ENCODE data around the gene GC. TPM values are rescaled to one million over a fixed set of nuclear protein-coding genes. Genes with fewer than 3 reads are reported as not detected.
"Not testable (repeated sequence)": the region's sequence is repeated elsewhere in the genome, so short reads cannot be mapped to it uniquely, and the experiment has no call there.

GC gene
- total and polyA plus RNA-seq, 7 donors: not detected

DNA sequence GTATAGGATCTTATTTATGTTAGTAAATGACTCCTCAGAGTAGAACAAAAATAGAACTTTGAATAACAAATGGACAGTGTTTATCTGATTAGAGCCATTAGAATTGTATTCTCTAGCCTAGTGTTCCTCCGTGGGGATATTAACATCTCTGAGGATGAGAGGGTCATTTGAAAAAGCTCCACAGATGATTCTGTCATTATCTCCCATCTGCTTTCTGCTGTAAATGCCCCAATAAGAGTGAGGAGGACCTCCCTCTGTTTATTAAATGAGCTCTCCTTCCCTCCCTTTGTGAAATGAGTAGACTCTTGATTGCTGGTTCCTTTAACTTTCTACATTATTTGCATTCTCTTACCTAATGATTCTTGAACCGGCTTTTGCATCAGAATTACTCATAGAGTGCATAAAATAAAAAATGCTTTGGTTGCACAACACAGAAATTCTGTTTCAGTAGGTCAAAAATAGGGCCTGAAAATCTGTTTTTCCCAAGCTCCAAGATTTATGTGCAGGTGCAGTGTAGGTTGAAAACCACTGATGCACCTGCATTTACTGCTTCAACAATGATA lies 18.0 kb downstream of the GC start:
- no peaks in the 10 kb centered on the region for H3K27me3 ChIP-seq
- intact Hi-C loops (cut with DNase I): no loop called here
- WGBS, 2 donors: 56 to 61% methylated on average over 2 of the region's 2 CpGs

GRCh38 chr4:71765350-71765749 lies 18.5 kb downstream of the GC start:
- Histone ChIP-seq H3K36me3 (no peaks in the 10 kb centered on the region), H3K9me3 (no peaks in the 10 kb centered on the region), H3K4me3 (no peak overlapping the region), H3K27me3 (no peaks in the 10 kb centered on the region), H3K4me1 (no peaks in the 10 kb centered on the region), H3K27ac (no peak overlapping the region)
- TF ChIP-seq POLR2AphosphoS5 (IDR thresholded peaks at IDR 0.05): no peak
- WGBS, 2 donors: 82 to 84% methylated on average over 4 of the region's 4 CpGs
- intact Hi-C loops (cut with DNase I): no loop called here
- DNase-seq: no peak

More for the DNA sequence above, 18.0 kb downstream of the GC start:
- DNase-seq: no peak
- Histone ChIP-seq H3K36me3 (no peaks in the 10 kb centered on the region), H3K27ac (no peak overlapping the region), H3K9me3 (no peaks in the 10 kb centered on the region), H3K4me1 (no peaks in the 10 kb centered on the region), H3K4me3 (no peak overlapping the region)
- TF ChIP-seq, protein P1, sequence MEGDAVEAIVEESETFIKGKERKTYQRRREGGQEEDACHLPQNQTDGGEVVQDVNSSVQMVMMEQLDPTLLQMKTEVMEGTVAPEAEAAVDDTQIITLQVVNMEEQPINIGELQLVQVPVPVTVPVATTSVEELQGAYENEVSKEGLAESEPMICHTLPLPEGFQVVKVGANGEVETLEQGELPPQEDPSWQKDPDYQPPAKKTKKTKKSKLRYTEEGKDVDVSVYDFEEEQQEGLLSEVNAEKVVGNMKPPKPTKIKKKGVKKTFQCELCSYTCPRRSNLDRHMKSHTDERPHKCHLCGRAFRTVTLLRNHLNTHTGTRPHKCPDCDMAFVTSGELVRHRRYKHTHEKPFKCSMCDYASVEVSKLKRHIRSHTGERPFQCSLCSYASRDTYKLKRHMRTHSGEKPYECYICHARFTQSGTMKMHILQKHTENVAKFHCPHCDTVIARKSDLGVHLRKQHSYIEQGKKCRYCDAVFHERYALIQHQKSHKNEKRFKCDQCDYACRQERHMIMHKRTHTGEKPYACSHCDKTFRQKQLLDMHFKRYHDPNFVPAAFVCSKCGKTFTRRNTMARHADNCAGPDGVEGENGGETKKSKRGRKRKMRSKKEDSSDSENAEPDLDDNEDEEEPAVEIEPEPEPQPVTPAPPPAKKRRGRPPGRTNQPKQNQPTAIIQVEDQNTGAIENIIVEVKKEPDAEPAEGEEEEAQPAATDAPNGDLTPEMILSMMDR (IDR thresholded peaks at IDR 0.05): no peak
- TF ChIP-seq POLR2A (IDR thresholded peaks at IDR 0.05) (no peak), EP300 (IDR thresholded peaks at IDR 0.05) (no peak), POLR2AphosphoS5 (IDR thresholded peaks at IDR 0.05) (no peak)

- TF ChIP-seq, protein P1 (IDR thresholded peaks at IDR 0.05): no peak
- TF ChIP-seq POLR2A (IDR thresholded peaks at IDR 0.05) (no peak), POLR2AphosphoS5 (IDR thresholded peaks at IDR 0.05) (no peak), EP300 (IDR thresholded peaks at IDR 0.05) (no peak)
- DNase-seq: no peak
- Histone ChIP-seq H3K9me3 (no peaks in the 10 kb centered on the region), H3K27me3 (no peaks in the 10 kb centered on the region), H3K36me3 (no peaks in the 10 kb centered on the region), H3K4me3 (no peak overlapping the region), H3K4me1 (no peaks in the 10 kb centered on the region), H3K27ac (no peak overlapping the region)
- WGBS, 2 donors: 14 to 59% methylated on average over 5 of the region's 5 CpGs
- intact Hi-C loops (cut with DNase I): no loop called here
Observed at GRCh38 chr4:71752383-71753042, 31.4 kb downstream of the GC start.

DNA sequence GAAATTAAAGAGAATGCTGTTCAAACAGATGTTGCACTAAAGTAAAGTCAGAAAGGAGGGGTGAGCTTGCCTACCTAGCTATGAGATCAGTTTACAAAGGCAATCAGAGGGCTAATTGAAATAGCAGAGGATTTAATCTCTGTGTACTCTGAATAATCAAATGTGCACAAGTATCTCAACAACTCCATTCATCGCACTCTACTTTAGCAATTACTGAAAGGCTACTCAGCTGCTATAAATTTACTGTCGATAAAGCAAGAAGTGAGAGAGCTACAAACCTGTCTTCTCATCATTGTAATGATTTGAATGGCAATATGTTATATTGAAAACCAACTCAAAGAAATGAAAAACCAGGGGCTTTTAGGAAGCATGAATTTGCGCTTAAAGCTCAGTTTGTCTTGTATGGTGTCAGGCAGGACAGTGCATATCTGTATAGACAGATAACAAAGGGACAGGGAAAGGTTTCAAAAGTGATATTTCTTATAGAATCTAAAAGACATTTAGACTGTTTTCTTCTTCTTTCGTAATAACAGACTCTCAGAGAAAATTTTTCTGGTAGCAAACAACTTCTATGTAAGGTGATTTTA lies 34.8 kb downstream of the GC start:
- no peaks in the 10 kb centered on the region for H3K36me3 ChIP-seq
- no peaks in the 10 kb centered on the region for H3K27me3 ChIP-seq
- H3K4me1 ChIP-seq: no peaks in the 10 kb centered on the region
- no peak for DNase-seq
- intact Hi-C loops (cut with DNase I): no loop called here
- WGBS, 2 donors: 93 to 94% methylated on average over 4 of the region's 4 CpGs
- H3K4me3 ChIP-seq: no peak overlapping the region
- TF ChIP-seq POLR2A (IDR thresholded peaks at IDR 0.05): no peak
- TF ChIP-seq, protein P1 (IDR thresholded peaks at IDR 0.05): no peak
- TF ChIP-seq EP300 (IDR thresholded peaks at IDR 0.05): no peak
- TF ChIP-seq POLR2AphosphoS5 (IDR thresholded peaks at IDR 0.05): no peak
- no peaks in the 10 kb centered on the region for H3K9me3 ChIP-seq
- no peak overlapping the region for H3K27ac ChIP-seq

DNA sequence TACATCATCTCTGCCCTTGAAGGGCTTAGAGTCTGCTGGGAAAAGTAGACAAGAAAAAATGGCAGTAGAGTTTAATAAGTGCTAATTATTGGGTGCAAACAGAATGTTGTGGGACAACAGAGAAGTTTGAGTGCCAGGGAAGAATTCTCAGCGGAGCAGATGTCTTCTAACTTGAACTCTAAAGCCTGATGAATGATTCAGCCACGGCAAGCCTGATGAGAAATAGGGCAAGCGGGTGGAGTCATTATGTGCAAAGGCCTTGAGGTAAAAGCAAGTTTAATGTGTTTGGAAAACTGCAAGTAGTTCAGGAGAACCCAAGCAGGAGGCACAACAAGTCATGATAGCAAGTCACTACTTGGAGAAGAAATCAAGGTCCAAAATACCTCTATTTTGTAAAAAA lies 37.5 kb downstream of the GC start:
- Histone ChIP-seq H3K9me3 (no peaks in the 10 kb centered on the region), H3K4me3 (no peak overlapping the region), H3K4me1 (no peaks in the 10 kb centered on the region), H3K27ac (no peak overlapping the region), H3K27me3 (no peaks in the 10 kb centered on the region), H3K36me3 (no peaks in the 10 kb centered on the region)
- 87 to 90% methylated on average over 3 of the region's 3 CpGs for WGBS, 2 donors
- DNase-seq: no peak
- intact Hi-C loops (cut with DNase I): no loop called here
- TF ChIP-seq, protein P1 (IDR thresholded peaks at IDR 0.05): no peak

- intact Hi-C loops (cut with DNase I); H3K4me3 ChIP-seq; H3K4me1 ChIP-seq; DNase-seq; H3K9me3 ChIP-seq; H3K36me3 ChIP-seq; H3K27me3 ChIP-seq; H3K27ac ChIP-seq: not testable (repeated sequence)
- 96% methylated on average over 2 of the region's 2 CpGs for WGBS, 2 donors
Observed at GRCh38 chr4:71738782-71739181, 45.1 kb downstream of the GC start.

Data from sigmoid colon (tissue), 7 donors.